ENCODE data around the gene CIT.

The CIT gene

GRCh38 chr12:119783787-119784186 lies 93.3 kb downstream of the CIT start:
- Histone ChIP-seq H2AFZ (ENCODE audit: low read depth, low read length) (no peak overlapping the region), H3K4me1 (ENCODE audit: insufficient read depth, low read length) (no peaks in the 10 kb centered on the region), H3K4me3 (ENCODE audit: low read length) (no peak overlapping the region), H3K9me3 (ENCODE audit: low read length) (peaks cover 3% of the 10 kb centered on the region), H3K27me3 (ENCODE audit: insufficient read depth, low read length) (no peaks in the 10 kb centered on the region), H3K36me3 (ENCODE audit: insufficient read depth, low read length) (peaks cover 38% of the 10 kb centered on the region)

DNA sequence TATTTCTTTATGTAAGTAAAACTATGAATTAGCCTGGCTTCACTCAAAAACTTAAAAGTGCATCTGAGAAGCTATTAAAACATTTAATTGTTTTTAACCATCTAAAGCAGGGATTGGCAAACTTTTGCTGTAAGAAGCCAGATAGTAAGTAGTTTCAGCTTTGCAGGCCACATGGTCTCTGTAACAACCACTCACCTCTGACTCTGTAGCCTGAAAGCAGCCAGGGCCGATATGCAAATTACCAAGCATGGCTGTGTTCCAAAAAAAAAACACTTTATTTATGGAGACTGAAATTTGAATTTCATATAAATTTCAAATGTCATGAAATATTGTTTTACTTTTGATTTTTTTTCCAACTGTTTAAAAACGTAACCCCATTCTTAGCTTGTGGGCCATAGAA lies 95.3 kb downstream of the CIT start:
- peaks cover 38% of the 10 kb centered on the region for H3K36me3 ChIP-seq (ENCODE audit: insufficient read depth, low read length)
- H2AFZ ChIP-seq (ENCODE audit: low read depth, low read length): no peak overlapping the region
- H3K9me3 ChIP-seq (ENCODE audit: low read length): peaks cover 3% of the 10 kb centered on the region
- H3K4me3 ChIP-seq (ENCODE audit: low read length): no peak overlapping the region
- H3K27me3 ChIP-seq (ENCODE audit: insufficient read depth, low read length): no peaks in the 10 kb centered on the region
- H3K4me1 ChIP-seq (ENCODE audit: insufficient read depth, low read length): no peaks in the 10 kb centered on the region

DNA sequence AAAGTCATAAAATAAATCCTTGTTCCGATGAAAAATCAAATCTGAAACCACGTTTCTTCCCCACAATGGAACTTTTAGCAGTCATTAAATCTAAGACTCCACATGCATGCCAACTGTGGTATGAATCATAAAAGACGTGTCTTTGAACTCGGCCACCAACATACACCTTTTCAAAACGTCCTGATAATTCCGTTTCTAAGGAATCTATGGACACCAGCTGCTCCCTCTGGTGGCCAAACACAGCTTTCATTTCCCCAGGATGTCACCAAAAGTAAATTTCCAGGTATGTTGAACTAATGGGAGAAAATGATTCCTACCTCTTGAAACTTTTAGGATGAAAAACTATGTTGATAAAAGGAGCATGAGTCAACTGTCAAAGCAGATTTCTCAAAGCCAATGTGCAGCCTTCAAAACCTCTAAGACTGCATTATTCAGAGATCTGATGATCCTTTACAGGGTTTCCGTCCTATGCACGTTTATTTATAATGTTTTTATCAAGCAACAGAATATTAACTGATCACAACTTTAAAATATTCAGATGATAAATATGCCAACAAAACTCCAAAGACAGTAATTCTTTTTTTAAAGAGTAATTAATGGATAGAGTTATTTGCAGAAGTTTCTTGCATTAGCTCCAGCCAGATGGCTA lies 96.2 kb downstream of the CIT start:
- Histone ChIP-seq H2AFZ (ENCODE audit: low read depth, low read length) (no peak overlapping the region), H3K9me3 (ENCODE audit: low read length) (no peaks in the 10 kb centered on the region), H3K36me3 (ENCODE audit: insufficient read depth, low read length) (peaks cover 41% of the 10 kb centered on the region), H3K4me1 (ENCODE audit: insufficient read depth, low read length) (no peaks in the 10 kb centered on the region), H3K27me3 (ENCODE audit: insufficient read depth, low read length) (no peaks in the 10 kb centered on the region), H3K4me3 (ENCODE audit: low read length) (no peak overlapping the region)

DNA sequence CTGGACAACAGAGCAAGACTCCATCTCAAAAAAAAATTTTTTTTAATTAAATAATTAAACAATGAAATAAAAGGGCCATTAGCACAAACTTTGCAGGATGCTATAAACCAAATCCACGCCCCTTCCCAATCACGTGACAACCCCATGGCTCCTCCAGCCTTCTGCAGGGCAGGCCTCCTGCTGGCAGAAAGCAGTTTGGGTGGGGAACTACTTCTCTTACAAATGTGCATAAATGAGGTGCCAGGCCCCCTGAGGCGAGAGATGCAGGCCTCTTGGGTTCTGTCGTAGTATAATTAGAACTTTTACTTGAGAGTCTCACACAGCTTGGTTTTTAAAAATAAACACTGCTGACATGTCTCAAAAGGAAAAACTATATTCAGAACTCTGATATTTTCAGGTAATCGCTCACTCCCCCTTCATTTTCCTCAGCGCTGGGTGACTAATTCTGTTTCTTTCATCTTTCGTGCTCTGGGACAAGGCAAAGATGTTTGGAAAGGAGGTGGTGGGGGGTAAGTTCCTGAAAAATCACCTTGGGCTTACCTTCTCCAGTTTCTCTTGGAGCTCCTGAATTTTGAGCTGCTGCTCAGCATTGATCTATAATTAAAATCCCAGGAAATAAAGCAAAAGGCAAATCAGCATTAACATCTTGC lies 101.7 kb downstream of the CIT start:
- Histone ChIP-seq H3K4me1 (ENCODE audit: insufficient read depth, low read length) (no peaks in the 10 kb centered on the region), H3K9me3 (ENCODE audit: low read length) (no peaks in the 10 kb centered on the region), H3K4me3 (ENCODE audit: low read length) (no peak overlapping the region), H3K27me3 (ENCODE audit: insufficient read depth, low read length) (no peaks in the 10 kb centered on the region), H2AFZ (ENCODE audit: low read depth, low read length) (no peak overlapping the region), H3K36me3 (ENCODE audit: insufficient read depth, low read length) (peaks cover 40% of the 10 kb centered on the region)

DNA sequence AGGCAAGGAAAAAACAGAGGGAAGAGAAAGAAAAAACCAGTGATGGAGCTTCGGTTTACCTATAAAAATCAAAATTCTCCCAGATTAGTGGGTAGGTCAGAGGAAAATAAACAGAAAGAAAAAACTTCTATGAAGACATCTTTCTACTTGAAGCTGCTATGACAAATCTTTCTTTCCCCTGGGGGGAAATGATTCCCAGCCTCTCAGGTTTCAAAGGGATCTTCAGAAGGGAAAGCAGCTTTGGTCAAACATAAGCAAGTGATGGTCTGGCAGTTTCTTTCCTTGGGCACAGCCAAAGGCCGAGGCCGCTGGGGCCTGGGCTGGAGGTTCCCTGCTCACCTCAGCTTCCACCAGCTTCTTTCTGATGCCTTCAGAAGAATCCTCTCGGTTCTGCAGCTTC lies 104.7 kb downstream of the CIT start:
- Histone ChIP-seq H3K4me3 (ENCODE audit: low read length) (no peak overlapping the region), H3K4me1 (ENCODE audit: insufficient read depth, low read length) (no peaks in the 10 kb centered on the region), H3K9me3 (ENCODE audit: low read length) (no peaks in the 10 kb centered on the region), H3K27me3 (ENCODE audit: insufficient read depth, low read length) (no peaks in the 10 kb centered on the region), H3K36me3 (ENCODE audit: insufficient read depth, low read length) (peaks cover 44% of the 10 kb centered on the region), H2AFZ (ENCODE audit: low read depth, low read length) (no peak overlapping the region)

DNA sequence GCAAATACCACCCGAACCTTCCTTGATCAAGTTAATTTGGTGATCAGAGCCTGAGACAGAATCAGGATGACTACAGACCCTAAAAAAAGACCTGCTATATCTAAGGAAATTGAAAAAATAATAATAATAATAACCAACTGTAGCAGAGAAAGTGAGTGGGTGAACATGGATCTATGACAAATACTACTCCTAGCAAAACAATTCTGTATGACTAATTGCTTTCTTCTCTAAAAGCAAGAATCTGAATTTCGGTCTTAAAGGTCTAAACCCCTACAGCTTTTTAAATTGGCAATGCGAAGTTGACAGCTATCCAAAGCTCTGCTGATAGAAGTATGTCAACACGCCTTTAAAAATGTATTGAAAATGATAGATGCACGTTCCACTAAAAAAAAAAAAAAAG lies 107.0 kb downstream of the CIT start:
- no peak overlapping the region for H3K4me3 ChIP-seq (ENCODE audit: low read length)
- H3K4me1 ChIP-seq (ENCODE audit: insufficient read depth, low read length): no peaks in the 10 kb centered on the region
- no peak overlapping the region for H2AFZ ChIP-seq (ENCODE audit: low read depth, low read length)
- H3K27me3 ChIP-seq (ENCODE audit: insufficient read depth, low read length): no peaks in the 10 kb centered on the region
- H3K9me3 ChIP-seq (ENCODE audit: low read length): peaks cover 6% of the 10 kb centered on the region
- peaks cover 54% of the 10 kb centered on the region for H3K36me3 ChIP-seq (ENCODE audit: insufficient read depth, low read length)

DNA sequence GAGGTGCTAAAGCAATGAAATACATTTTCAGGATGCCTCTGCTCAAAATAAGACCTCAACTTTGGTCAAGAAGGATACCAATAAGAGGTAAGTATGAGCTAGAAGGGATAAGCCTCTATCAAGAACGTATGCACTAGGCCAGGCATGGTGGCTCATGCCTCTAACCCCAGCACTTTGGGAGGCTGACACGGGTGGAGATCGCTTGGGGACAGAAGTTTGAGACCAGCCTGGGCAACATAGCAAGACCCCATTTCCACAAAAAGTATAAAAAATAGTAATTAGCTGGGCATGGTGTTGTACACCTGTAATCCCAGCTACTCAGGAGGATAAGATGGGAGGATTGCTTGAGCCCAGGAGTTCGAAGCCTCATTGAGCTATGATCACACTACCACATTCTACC lies 114.5 kb downstream of the CIT start:
- Histone ChIP-seq H3K4me1 (ENCODE audit: insufficient read depth, low read length) (peaks cover 10% of the 10 kb centered on the region), H2AFZ (ENCODE audit: low read depth, low read length) (no peak overlapping the region), H3K4me3 (ENCODE audit: low read length) (no peak overlapping the region), H3K27me3 (ENCODE audit: insufficient read depth, low read length) (no peaks in the 10 kb centered on the region), H3K36me3 (ENCODE audit: insufficient read depth, low read length) (peaks cover 63% of the 10 kb centered on the region), H3K9me3 (ENCODE audit: low read length) (peaks cover 11% of the 10 kb centered on the region)

- peaks cover 5% of the 10 kb centered on the region for H3K9me3 ChIP-seq (ENCODE audit: low read length)
- H2AFZ ChIP-seq (ENCODE audit: low read depth, low read length): no peak overlapping the region
- no peak overlapping the region for H3K4me3 ChIP-seq (ENCODE audit: low read length)
- no peaks in the 10 kb centered on the region for H3K27me3 ChIP-seq (ENCODE audit: insufficient read depth, low read length)
- peaks cover 78% of the 10 kb centered on the region for H3K36me3 ChIP-seq (ENCODE audit: insufficient read depth, low read length)
- peaks cover 10% of the 10 kb centered on the region for H3K4me1 ChIP-seq (ENCODE audit: insufficient read depth, low read length)
Measured at GRCh38 chr12:119758722-119759121, 118.4 kb downstream of the CIT start.

- Histone ChIP-seq H3K27me3 (ENCODE audit: insufficient read depth, low read length) (no peaks in the 10 kb centered on the region), H2AFZ (ENCODE audit: low read depth, low read length) (no peak overlapping the region), H3K9me3 (ENCODE audit: low read length) (peaks cover 4% of the 10 kb centered on the region), H3K4me1 (ENCODE audit: insufficient read depth, low read length) (peaks cover 10% of the 10 kb centered on the region), H3K4me3 (ENCODE audit: low read length) (no peak overlapping the region), H3K36me3 (ENCODE audit: insufficient read depth, low read length) (peaks cover 73% of the 10 kb centered on the region)
Measured at GRCh38 chr12:119758234-119758633, 118.9 kb downstream of the CIT start.

GRCh38 chr12:119751961-119752360 lies 125.2 kb downstream of the CIT start:
- no peaks in the 10 kb centered on the region for H3K27me3 ChIP-seq (ENCODE audit: insufficient read depth, low read length)
- H3K9me3 ChIP-seq (ENCODE audit: low read length): no peaks in the 10 kb centered on the region
- no peak overlapping the region for H3K4me3 ChIP-seq (ENCODE audit: low read length)
- peaks cover 64% of the 10 kb centered on the region for H3K36me3 ChIP-seq (ENCODE audit: insufficient read depth, low read length)
- H2AFZ ChIP-seq (ENCODE audit: low read depth, low read length): no peak overlapping the region
- peaks cover 5% of the 10 kb centered on the region for H3K4me1 ChIP-seq (ENCODE audit: insufficient read depth, low read length)

- Histone ChIP-seq H3K27me3 (ENCODE audit: insufficient read depth, low read length) (no peaks in the 10 kb centered on the region), H3K36me3 (ENCODE audit: insufficient read depth, low read length) (peaks cover 41% of the 10 kb centered on the region), H3K4me3 (ENCODE audit: low read length) (no peak overlapping the region), H2AFZ (ENCODE audit: low read depth, low read length) (no peak overlapping the region), H3K9me3 (ENCODE audit: low read length) (peaks cover 2% of the 10 kb centered on the region), H3K4me1 (ENCODE audit: insufficient read depth, low read length) (peaks cover 5% of the 10 kb centered on the region)
Measured at GRCh38 chr12:119749666-119750065, 127.5 kb downstream of the CIT start.

- H3K36me3 ChIP-seq (ENCODE audit: insufficient read depth, low read length): peaks cover 34% of the 10 kb centered on the region
- peaks cover 5% of the 10 kb centered on the region for H3K4me1 ChIP-seq (ENCODE audit: insufficient read depth, low read length)
- peaks cover 2% of the 10 kb centered on the region for H3K9me3 ChIP-seq (ENCODE audit: low read length)
- no peak overlapping the region for H2AFZ ChIP-seq (ENCODE audit: low read depth, low read length)
- no peaks in the 10 kb centered on the region for H3K27me3 ChIP-seq (ENCODE audit: insufficient read depth, low read length)
- no peak overlapping the region for H3K4me3 ChIP-seq (ENCODE audit: low read length)
Measured at GRCh38 chr12:119748497-119748896, 128.6 kb downstream of the CIT start.

GRCh38 chr12:119746169-119746568 lies 131.0 kb downstream of the CIT start:
- Histone ChIP-seq H3K9me3 (ENCODE audit: low read length) (peaks cover 2% of the 10 kb centered on the region), H3K4me3 (ENCODE audit: low read length) (no peak overlapping the region), H3K27me3 (ENCODE audit: insufficient read depth, low read length) (no peaks in the 10 kb centered on the region), H3K4me1 (ENCODE audit: insufficient read depth, low read length) (peaks cover 5% of the 10 kb centered on the region), H3K36me3 (ENCODE audit: insufficient read depth, low read length) (peaks cover 30% of the 10 kb centered on the region), H2AFZ (ENCODE audit: low read depth, low read length) (no peak overlapping the region)
